MCF 10A (cell line): ENCODE measurements around the gene XRCC3. TPM values are rescaled to one million over a fixed set of nuclear protein-coding genes. Genes with fewer than 3 reads are reported as not detected.
A peak's percentile ranks its signal among the peaks of the same experiment; 100 is the strongest.

Experiments used
- BruUV-seq: library from RNA; stranded (reverse); fragments of 400-500 nt; replicated peaks from 2 replicates; lab custom pipeline; 2021; lab: Mats Ljungman, UMichigan
- CTCF ChIA-PET: fragments of 300-600 bp; sonication (Branson Sonifier 250); formaldehyde crosslinking; extraction: SDS; loops from one replicate; lab custom pipeline; 2021; ENCODE audit warnings: antibody characterized with exemption, inconsistent platforms; lab: Yijun Ruan, JAX
- POLR2A ChIA-PET: fragments of 300-600, 350-650 bp; sonication (Branson Sonifier 250); formaldehyde crosslinking; extraction: SDS; loops from one replicate; lab custom pipeline; 2020; ENCODE audit warnings: antibody characterized with exemption, inconsistent platforms; lab: Yijun Ruan, JAX
- DNase-seq: peaks from one replicate; pipeline ENCODE4 v3.0.0-alpha.2; 2018; ENCODE audit not compliant: unreplicated experiment
- H3K27ac Mint-ChIP-seq: one replicate; pipeline ENCODE4 v1.8.0; 2022; ENCODE audit warnings: mild to moderate bottlenecking, low read depth, mixed read lengths; ENCODE audit not compliant: unreplicated experiment
- H3K27me3 Mint-ChIP-seq: one replicate; pipeline ENCODE4 v1.8.0; 2022; ENCODE audit warnings: mixed read lengths; ENCODE audit not compliant: insufficient read depth, unreplicated experiment
- H3K36me3 Mint-ChIP-seq: one replicate; pipeline ENCODE4 v1.8.0; 2022; ENCODE audit warnings: mild to moderate bottlenecking, moderate library complexity, mixed read lengths; ENCODE audit not compliant: insufficient read depth, unreplicated experiment
- H3K4me1 Mint-ChIP-seq: one replicate; pipeline ENCODE4 v1.8.0; 2022; ENCODE audit warnings: mixed read lengths; ENCODE audit not compliant: insufficient read depth, unreplicated experiment
- H3K4me3 Mint-ChIP-seq: one replicate; pipeline ENCODE4 v1.8.0; 2022; ENCODE audit warnings: mild to moderate bottlenecking, moderate library complexity, mixed read lengths; ENCODE audit not compliant: unreplicated experiment
- H3K9me3 Mint-ChIP-seq: one replicate; pipeline ENCODE4 v1.8.0; 2022; ENCODE audit warnings: mixed read lengths; ENCODE audit not compliant: unreplicated experiment
- intact Hi-C: fragments of 100-400 bp; cut with micrococcal nuclease; formaldehyde crosslinking; loops from 2 replicates; pipeline ENCODE4 v1.14.1; 2022
- total RNA-seq: library from RNA; stranded (reverse); gene quantifications from 2 replicates; pipeline ENCODE4 v1.2.3, GENCODE V29; 2022
- TF ChIP-seq, protein P1 (sequence below): fragments of 200-600 bp; IDR thresholded peaks from one replicate; pipeline ENCODE4 v1.8.0; 2022; ENCODE audit warnings: antibody characterized with exemption, mild to moderate bottlenecking; ENCODE audit not compliant: unreplicated experiment

Gene XRCC3
- total RNA-seq, 1 experiment from 2014 or later = 17.5 TPM

DNA sequence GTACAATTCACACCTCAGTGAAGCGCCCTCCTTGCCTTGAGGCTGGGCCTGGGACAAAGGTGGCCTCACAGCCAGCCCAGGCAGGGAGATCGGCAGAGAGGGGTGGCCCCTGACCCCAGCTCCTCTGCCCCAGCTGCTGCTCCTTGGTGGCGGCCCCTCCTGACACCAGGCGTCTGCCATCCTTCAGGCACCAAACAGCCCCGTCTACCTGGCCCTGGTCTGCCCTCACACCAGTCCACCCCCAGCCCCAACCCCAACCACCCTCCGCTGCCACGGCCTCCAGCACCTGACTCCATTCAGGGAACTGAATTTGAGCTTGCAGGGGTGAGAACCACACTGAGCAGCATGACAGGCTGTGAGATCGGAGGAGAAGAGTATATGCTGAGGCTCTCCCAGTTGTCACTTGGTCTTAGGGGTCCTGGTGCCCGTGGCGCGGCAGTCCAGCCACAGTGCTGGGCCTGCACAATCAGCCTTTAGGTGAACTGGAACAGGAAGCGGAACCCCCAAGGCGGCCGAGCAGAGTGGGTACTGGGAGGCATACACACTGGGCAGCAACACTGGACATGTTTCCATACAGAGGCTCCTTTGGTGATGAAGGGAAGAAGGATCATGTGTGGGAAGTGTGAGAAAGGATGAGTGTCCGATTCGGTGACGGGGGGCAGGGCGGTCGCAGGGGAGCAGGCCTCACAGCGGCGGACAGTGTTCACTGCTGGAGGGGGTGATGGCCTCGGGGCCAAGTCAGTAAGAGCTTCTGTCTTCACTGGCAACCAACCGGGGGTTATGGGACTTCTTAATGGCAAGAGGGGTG, 19.0 kb upstream of the XRCC3 start:
- CTCF ChIA-PET = interaction anchor here (0.6 to 0.8 kb wide), 4 partner anchors 9 to 163 kb away, joined by 3 to 4 read pairs (median 3); no protein-coding TSS in a partner anchor
- Mint-ChIP-seq H3K9me3 (no peaks in the 10 kb centered on the region), H3K4me3 (no peak overlapping the region), H3K4me1 (no peaks in the 10 kb centered on the region), H3K27ac (no peak overlapping the region), H3K36me3 (peaks cover 54% of the 10 kb centered on the region), H3K27me3 (no peaks in the 10 kb centered on the region)
- no peak for DNase-seq
- TF ChIP-seq, protein P1, sequence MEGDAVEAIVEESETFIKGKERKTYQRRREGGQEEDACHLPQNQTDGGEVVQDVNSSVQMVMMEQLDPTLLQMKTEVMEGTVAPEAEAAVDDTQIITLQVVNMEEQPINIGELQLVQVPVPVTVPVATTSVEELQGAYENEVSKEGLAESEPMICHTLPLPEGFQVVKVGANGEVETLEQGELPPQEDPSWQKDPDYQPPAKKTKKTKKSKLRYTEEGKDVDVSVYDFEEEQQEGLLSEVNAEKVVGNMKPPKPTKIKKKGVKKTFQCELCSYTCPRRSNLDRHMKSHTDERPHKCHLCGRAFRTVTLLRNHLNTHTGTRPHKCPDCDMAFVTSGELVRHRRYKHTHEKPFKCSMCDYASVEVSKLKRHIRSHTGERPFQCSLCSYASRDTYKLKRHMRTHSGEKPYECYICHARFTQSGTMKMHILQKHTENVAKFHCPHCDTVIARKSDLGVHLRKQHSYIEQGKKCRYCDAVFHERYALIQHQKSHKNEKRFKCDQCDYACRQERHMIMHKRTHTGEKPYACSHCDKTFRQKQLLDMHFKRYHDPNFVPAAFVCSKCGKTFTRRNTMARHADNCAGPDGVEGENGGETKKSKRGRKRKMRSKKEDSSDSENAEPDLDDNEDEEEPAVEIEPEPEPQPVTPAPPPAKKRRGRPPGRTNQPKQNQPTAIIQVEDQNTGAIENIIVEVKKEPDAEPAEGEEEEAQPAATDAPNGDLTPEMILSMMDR = no peak
- no TSS peak for BruUV-seq
- POLR2A ChIA-PET = interaction anchor here (1.2 kb wide), 1 partner anchor 12 kb away, joined by 6 read pairs; no protein-coding TSS in a partner anchor
- intact Hi-C loops = no loop called here

DNA sequence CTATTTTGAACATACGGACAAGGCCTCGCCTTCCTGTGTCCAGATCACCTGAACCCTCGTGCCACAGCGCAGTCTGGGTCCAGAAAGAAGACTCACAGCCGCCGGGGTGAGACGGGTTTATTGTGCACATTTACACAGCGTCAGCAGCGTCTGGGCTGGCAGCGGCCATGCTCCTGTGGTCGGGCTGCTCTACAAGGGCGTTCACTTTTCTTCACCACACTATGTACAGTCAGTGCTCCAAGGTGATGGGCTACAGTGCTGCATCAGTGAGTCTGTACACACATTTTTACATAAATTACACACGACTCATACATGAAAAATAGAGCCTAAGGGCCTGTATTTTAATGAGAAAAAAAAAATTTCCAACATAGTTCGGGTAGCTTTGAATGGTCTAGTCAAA, 18.4 kb upstream of the XRCC3 start:
- Mint-ChIP-seq H3K9me3 (no peaks in the 10 kb centered on the region), H3K4me3 (no peak overlapping the region), H3K36me3 (peaks cover 60% of the 10 kb centered on the region), H3K4me1 (no peaks in the 10 kb centered on the region), H3K27ac (no peak overlapping the region), H3K27me3 (no peaks in the 10 kb centered on the region)
- intact Hi-C loops = no loop called here
- ChIA-PET POLR2A (interaction anchor here (1.2 kb wide), 1 partner anchor 11 kb away, joined by 6 read pairs; no protein-coding TSS in a partner anchor), CTCF (interaction anchor here (0.6 to 0.8 kb wide), 3 partner anchors 9 to 163 kb away, joined by 3 to 4 read pairs (median 3); no protein-coding TSS in a partner anchor)
- no peak for DNase-seq
- TF ChIP-seq, protein P1 = no peak
- BruUV-seq = no TSS peak

DNA sequence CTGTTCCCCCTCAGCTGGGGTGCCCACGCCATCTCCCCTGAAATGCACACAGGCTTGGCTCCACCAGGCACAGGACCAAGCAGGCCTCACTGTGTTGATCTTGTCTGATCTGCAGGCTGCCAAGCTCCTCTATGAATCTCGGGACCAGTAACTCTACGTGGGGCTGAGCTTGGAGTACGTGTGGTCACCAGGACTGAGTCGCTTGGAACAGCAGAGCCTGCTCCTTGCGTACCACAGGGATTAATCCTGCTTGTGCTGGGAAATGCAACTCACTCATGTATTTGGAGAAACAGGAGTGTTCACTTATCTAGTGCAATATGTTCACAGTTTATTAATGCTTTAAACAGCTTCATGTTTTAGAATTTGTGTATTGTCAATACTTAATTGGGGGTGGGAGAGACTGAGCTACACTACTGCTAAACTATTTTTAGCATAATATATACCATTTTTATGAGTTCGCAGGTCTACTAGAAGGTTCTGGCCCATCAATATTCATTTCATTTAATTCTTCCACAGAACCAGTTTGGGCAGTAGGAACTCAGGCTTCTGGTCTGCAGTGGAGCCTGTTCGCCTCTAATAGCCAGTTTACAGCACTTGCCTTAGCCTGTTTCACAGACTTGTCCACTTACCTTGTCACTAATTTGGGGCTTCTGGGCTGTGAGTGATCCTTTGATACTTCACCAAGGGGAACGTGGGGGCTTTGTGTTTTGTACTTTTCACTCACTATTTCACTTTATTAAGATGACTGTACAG, 17.8 kb upstream of the XRCC3 start:
- TSS peak; percentile 74 for BruUV-seq
- ChIA-PET POLR2A (interaction anchor here (1.2 kb wide), 1 partner anchor 11 kb away, joined by 6 read pairs; no protein-coding TSS in a partner anchor), CTCF (no interaction called here)
- no peak overlapping the region for H3K27ac Mint-ChIP-seq
- DNase-seq = no peak
- TF ChIP-seq, protein P1 = no peak
- intact Hi-C loops = no loop called here
- H3K4me1 Mint-ChIP-seq = no peaks in the 10 kb centered on the region
- H3K36me3 Mint-ChIP-seq = peaks cover 56% of the 10 kb centered on the region
- no peak overlapping the region for H3K4me3 Mint-ChIP-seq
- no peaks in the 10 kb centered on the region for H3K27me3 Mint-ChIP-seq
- H3K9me3 Mint-ChIP-seq = no peaks in the 10 kb centered on the region
